IPS DF 6.9 (cell line): ENCODE data around the gene ZC3H14.

Experiments
- DNase-seq: peaks from one replicate; pipeline ENCODE4 v3.0.0-alpha.2; 2013; ENCODE audit warnings: low read depth, low spot score
- H3K27ac ChIP-seq: one replicate; pipeline ENCODE4 v1.5.1; 2013; ENCODE audit warnings: low read length, control low read depth
- H3K27me3 ChIP-seq: 2 replicates; pipeline ENCODE4 v1.6.1; 2013; ENCODE audit warnings: mild to moderate bottlenecking, low read length; ENCODE audit not compliant: control insufficient read depth, insufficient read depth
- H3K36me3 ChIP-seq: 2 replicates; pipeline ENCODE4 v1.6.1; 2013; ENCODE audit warnings: low read length; ENCODE audit not compliant: control insufficient read depth, insufficient read depth
- H3K4me1 ChIP-seq: 2 replicates; pipeline ENCODE4 v1.6.1; 2013; ENCODE audit warnings: low read length; ENCODE audit not compliant: control insufficient read depth, insufficient read depth
- H3K4me3 ChIP-seq: 2 replicates; pipeline ENCODE4 v1.5.1; 2013; ENCODE audit warnings: mild to moderate bottlenecking, low read length
- H3K9me3 ChIP-seq: 2 replicates; pipeline ENCODE4 v1.6.1; 2013; ENCODE audit warnings: low read length, inconsistent platforms; ENCODE audit not compliant: control insufficient read depth, insufficient read depth
- WGBS: extraction: QIAGEN DNeasy Blood & Tissue Kit; methylation state at CpG from one replicate; pipeline ENCODE4 v1.1.7; 2013; ENCODE audit warnings: mixed read lengths, missing lambda C conversion rate; ENCODE audit not compliant: insufficient read length, insufficient coverage; 5-methylcytosine and 5-hydroxymethylcytosine counted together

ZC3H14 gene

DNA sequence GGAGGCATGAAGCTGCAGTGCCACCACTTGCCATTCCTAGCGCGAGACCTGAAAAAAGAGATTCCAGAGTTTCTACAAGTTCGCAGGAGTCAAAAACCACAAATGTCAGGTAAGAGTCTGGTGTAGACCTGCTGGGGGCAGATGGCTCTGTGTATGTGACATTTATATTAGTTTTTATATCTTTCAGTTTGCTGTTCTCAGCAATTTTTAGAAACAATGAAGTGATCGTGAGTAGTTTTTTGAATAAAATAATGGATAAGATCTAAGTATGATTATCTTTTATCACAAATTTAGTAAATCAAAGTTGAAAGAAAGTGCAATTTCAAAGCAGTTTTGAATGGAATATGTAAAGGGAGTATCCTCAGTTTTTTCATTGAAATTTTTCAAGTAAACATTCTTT is 9.3 kb downstream of the ZC3H14 start:
- no peak overlapping the region for H3K27ac ChIP-seq
- no peaks in the 10 kb centered on the region for H3K27me3 ChIP-seq
- peaks cover 27% of the 10 kb centered on the region; the same call in 1 of the 2 replicates for H3K36me3 ChIP-seq
- H3K4me3 ChIP-seq: no peak overlapping the region
- no peaks in the 10 kb centered on the region for H3K9me3 ChIP-seq
- H3K4me1 ChIP-seq: no peaks in the 10 kb centered on the region
- WGBS: 100% methylated on average over 1 of the region's 4 CpGs
- DNase-seq: no peak

DNA sequence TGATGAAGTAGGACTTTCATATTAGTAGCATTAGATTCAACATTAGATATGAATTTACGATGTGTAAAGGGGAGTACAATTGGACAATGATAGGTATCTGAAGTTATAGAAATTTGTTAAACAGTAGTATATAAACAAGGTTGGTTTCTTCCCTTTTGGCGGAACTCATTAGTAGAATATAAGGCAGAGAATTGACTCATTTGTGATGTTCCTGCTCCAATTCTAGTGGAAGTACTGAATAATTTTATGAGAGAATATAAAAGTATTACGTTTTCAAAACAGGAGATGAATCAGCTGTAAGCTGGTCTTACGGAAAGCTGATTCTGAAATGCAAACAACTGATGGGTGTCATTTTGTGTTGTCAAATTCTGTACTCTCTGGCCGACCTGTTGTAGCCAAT is 13.4 kb downstream of the ZC3H14 start:
- Histone ChIP-seq H3K36me3 (peaks cover 21% of the 10 kb centered on the region; the same call in 1 of the 2 replicates), H3K27ac (no peak overlapping the region), H3K27me3 (no peaks in the 10 kb centered on the region), H3K4me3 (no peak overlapping the region), H3K4me1 (no peaks in the 10 kb centered on the region), H3K9me3 (no peaks in the 10 kb centered on the region)
- 100% methylated on average over 2 of the region's 5 CpGs for WGBS
- DNase-seq: no peak

DNA sequence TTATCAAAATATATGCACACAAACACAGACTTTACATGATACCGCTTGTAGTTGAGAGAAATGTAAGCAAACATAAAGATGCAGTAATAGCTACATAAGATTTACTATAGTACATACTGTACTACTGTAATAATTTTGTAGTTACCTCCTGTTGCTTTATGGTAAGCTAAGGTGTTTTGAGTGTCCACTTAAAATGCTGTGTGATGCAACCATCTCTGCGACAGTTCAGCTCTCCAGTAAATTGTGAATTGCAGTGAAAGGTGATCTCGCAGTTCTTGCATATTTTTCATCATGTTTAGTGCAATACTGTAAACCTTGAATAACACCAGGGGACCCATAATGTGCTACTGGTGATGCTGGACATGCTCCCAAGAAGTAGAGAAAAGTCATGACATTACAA is 21.6 kb downstream of the ZC3H14 start:
- H3K36me3 ChIP-seq: peaks cover 5% of the 10 kb centered on the region; the same call in 1 of the 2 replicates
- no CpG with 5 or more reads among the region's 3 CpGs for WGBS
- no peak overlapping the region for H3K4me3 ChIP-seq
- no peak for DNase-seq
- H3K27ac ChIP-seq: no peak overlapping the region
- no peaks in the 10 kb centered on the region for H3K27me3 ChIP-seq
- H3K9me3 ChIP-seq: no peaks in the 10 kb centered on the region
- no peaks in the 10 kb centered on the region for H3K4me1 ChIP-seq

DNA sequence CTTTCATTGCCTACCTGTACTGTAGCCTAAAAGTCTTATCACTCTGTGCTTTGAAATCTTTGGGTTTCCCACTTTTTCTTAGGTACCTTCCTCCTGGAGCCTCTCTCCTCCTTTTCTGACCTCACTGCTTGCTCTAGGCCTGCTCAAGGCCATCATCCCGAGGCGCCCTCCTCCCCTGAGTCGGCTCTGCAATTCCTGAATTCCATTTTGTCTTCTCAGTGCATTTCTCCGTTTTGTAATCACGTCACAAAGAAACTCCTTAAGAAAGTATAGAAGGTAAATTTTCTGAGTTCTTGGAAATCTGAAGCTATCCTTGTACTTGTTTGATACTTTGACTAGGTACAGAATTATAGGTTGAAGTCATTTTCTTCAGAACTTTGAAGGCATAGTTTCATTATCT is 25.2 kb downstream of the ZC3H14 start:
- H3K27ac ChIP-seq: no peak overlapping the region
- no peaks in the 10 kb centered on the region for H3K4me1 ChIP-seq
- H3K27me3 ChIP-seq: no peaks in the 10 kb centered on the region
- no peak for DNase-seq
- peaks cover 7% of the 10 kb centered on the region; the same call in 1 of the 2 replicates for H3K36me3 ChIP-seq
- no CpG with 5 or more reads among the region's 5 CpGs for WGBS
- no peak overlapping the region for H3K4me3 ChIP-seq
- H3K9me3 ChIP-seq: no peaks in the 10 kb centered on the region

DNA sequence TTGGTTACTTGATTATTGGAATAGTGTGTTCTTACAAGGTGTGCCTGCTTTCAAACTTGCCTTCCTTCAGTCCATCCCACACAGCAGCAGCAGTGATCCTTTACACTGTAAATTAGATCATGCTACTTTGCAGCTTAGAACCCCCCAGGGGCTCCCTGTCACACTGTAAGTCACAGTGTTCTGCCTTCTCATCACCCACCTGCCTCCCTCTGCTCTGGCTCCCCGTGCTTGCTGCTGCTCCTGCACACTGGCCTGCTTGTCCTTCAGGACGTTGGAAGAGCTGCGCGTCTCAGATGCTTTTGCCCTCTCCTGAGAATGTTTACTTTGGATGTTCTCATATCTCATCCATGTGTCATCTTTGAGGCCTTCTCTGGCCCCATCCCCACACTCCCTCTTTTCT is 27.3 kb downstream of the ZC3H14 start:
- Histone ChIP-seq H3K4me1 (no peaks in the 10 kb centered on the region), H3K4me3 (no peak overlapping the region), H3K27me3 (no peaks in the 10 kb centered on the region), H3K36me3 (peaks cover 3% of the 10 kb centered on the region; the same call in 1 of the 2 replicates), H3K9me3 (no peaks in the 10 kb centered on the region), H3K27ac (no peak overlapping the region)
- no peak for DNase-seq
- no CpG with 5 or more reads among the region's 4 CpGs for WGBS

DNA sequence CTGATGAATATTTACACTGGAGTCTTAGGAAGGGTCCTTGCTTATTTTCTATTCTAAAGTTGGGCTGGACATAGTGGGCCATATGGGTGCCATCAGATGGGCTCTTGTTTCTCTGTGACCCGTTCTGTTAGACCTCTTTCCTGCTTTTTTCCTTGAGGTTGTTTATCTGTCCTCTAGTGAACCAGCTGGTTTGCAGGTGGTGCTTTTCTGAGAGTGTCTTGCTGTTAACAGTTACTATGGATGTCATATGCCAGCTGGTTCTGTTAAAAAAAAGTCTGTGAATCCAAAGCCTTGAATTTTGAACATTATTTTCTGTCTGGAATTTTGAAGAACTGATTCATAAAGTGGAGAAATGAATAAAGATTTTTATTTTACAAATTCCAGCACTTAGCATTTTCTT is 29.2 kb downstream of the ZC3H14 start:
- Histone ChIP-seq H3K36me3 (peaks cover 8% of the 10 kb centered on the region; the same call in 1 of the 2 replicates), H3K27me3 (no peaks in the 10 kb centered on the region), H3K9me3 (no peaks in the 10 kb centered on the region), H3K4me1 (no peaks in the 10 kb centered on the region), H3K27ac (no peak overlapping the region), H3K4me3 (no peak overlapping the region)
- no CpG with 5 or more reads among the region's 1 CpG for WGBS
- no peak for DNase-seq

DNA sequence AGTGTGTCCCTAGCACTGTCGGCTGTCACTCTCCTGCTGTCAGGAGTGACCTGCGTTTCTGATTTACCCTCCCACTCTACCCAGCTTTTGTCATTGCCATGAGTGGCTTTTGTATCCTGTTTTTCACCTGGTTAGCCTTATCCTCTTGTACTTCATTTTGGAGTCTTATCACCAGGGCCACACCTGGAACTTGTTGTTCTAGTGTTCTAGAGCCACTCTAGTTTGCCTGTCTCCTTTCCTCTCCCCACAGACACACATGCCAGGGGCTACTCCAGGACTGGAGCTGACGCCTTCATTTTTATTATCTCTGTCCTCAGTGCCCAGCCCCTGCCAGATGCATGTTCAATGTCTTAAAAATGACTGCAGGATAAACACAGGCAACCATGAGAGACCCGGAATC is 34.2 kb downstream of the ZC3H14 start:
- Histone ChIP-seq H3K36me3 (peaks cover 18% of the 10 kb centered on the region; the same call in 1 of the 2 replicates), H3K4me1 (no peaks in the 10 kb centered on the region), H3K9me3 (no peaks in the 10 kb centered on the region), H3K27ac (no peak overlapping the region), H3K4me3 (no peak overlapping the region), H3K27me3 (no peaks in the 10 kb centered on the region)
- DNase-seq: no peak
- no CpG with 5 or more reads among the region's 4 CpGs for WGBS

DNA sequence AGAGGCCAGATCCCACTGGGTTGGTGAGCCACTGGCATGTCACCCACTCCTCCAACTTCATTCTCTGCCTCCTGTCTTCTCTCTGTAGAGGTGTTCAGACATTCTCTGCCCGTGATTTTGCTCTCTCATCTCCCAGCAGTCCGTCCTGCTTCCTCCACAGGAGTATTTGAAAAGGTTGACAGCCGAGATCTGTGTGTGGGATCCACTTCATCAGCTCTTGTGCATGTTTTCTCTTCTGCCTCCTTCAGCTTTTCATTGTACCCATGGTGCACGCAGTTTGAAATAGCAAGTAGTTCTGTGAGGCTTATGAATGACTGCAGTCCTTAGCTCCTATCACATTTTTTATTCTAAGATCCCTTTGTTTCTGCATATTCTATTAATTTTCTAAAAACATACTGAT is 34.8 kb downstream of the ZC3H14 start:
- Histone ChIP-seq H3K9me3 (no peaks in the 10 kb centered on the region), H3K27ac (no peak overlapping the region), H3K27me3 (no peaks in the 10 kb centered on the region), H3K4me1 (no peaks in the 10 kb centered on the region), H3K36me3 (peaks cover 20% of the 10 kb centered on the region; the same call in 1 of the 2 replicates), H3K4me3 (no peak overlapping the region)
- no peak for DNase-seq
- WGBS: no CpG with 5 or more reads among the region's 4 CpGs

DNA sequence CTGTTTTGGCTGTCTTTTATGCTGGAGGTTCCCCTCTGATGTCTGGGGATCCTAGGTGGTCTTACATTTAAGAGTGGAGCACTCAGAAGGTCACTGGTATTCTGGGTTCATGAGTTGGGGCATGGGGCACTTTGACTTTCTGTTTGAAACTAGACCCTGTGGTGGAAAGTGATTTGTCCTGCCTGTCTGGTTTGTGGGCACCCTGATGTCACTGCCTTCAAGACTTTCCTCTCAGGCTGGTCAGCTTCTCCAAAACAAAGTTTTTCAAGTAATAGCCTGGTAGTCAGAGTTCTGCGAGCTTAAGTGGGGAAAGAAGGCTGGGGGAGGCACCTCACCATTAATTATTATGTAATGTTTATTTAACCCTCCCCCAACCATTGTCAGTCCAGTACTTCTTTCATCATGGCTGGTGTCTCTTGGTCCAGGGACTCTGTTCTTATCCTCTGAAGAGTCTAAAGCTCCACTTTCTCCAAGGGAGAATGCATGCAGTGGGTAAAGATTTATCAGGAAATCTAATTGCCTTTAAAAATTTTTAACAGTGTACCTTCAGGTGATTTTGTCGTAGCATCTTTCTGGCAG is 35.3 kb downstream of the ZC3H14 start:
- WGBS: no CpG with 5 or more reads among the region's 2 CpGs
- no peak overlapping the region for H3K27ac ChIP-seq
- no peak overlapping the region for H3K4me3 ChIP-seq
- no peaks in the 10 kb centered on the region for H3K4me1 ChIP-seq
- peaks cover 20% of the 10 kb centered on the region; the same call in 1 of the 2 replicates for H3K36me3 ChIP-seq
- DNase-seq: no peak
- no peaks in the 10 kb centered on the region for H3K27me3 ChIP-seq
- no peaks in the 10 kb centered on the region for H3K9me3 ChIP-seq

DNA sequence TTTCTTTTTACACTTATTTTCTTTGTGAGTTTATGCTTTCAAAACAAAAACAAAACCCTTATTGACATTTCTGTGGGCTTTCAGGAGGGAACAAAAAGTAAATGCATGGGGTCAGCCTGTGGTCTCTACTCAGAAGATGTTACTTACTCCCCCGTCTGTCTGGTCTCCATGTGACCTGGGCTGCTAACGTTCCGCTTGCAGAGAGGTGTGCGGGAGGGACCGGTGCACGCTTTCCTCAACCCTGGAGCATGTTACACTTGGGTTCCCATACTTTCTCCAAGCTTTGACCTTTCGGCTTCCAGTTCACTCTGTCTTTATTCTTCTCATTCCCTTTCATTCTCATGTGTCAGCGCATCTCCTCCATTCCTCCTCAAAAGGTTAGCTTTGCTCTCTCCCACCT is 36.5 kb downstream of the ZC3H14 start:
- H3K36me3 ChIP-seq: peaks cover 22% of the 10 kb centered on the region; the same call in 1 of the 2 replicates
- no peaks in the 10 kb centered on the region for H3K9me3 ChIP-seq
- H3K4me3 ChIP-seq: no peak overlapping the region
- no peaks in the 10 kb centered on the region for H3K27me3 ChIP-seq
- no peak for DNase-seq
- no CpG with 5 or more reads among the region's 8 CpGs for WGBS
- no peak overlapping the region for H3K27ac ChIP-seq
- no peaks in the 10 kb centered on the region for H3K4me1 ChIP-seq

DNA sequence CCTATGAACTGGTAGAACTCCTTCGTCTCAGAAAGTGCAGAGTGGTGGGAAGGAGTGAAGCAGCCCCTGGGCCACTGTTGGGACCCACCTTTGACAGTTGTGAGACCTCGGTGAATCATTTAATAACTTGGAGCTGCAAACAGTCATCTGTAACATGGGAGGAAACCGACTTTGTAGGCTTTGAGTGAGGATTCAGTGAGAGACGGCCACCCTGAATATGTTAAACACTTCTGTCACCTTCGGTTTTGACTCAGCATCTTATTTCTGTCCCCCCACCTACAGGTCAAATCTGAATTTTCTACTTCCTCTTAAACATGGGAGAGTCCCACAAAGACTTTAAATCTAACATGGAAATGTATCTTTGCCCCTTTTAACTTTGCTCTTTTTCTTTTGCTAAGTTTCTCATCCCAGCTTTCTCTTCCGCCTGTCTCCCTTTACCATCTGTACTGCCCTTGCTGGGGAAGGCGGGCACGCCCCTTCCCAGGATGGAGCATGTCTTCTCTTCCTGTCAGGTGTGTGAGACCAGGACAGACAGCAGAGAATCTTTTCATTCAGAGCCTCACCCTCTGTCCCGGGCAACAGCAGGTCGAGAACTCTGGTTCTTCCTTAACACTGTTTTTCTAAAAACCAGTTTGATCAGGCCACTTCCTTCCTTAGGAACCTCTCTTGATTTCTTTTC is 37.1 kb downstream of the ZC3H14 start:
- WGBS: no CpG with 5 or more reads among the region's 10 CpGs

More for the DNA sequence above, 37.1 kb downstream of the ZC3H14 start:
- no peak overlapping the region for H3K4me3 ChIP-seq
- DNase-seq: no peak
- peaks cover 22% of the 10 kb centered on the region; the same call in 1 of the 2 replicates for H3K36me3 ChIP-seq
- no peaks in the 10 kb centered on the region for H3K9me3 ChIP-seq
- no peak overlapping the region for H3K27ac ChIP-seq
- H3K4me1 ChIP-seq: no peaks in the 10 kb centered on the region
- H3K27me3 ChIP-seq: no peaks in the 10 kb centered on the region
